Activated CD8-positive, alpha-beta T cell treated with anti-CD3 and anti-CD28 coated beads for 36 hours (primary cell): ENCODE results near the gene ATP6V1C2. TPM values are rescaled to one million over a fixed set of nuclear protein-coding genes. Genes with fewer than 3 reads are reported as not detected.

Experiments
- ATAC-seq: fragments of 200-7000 bp; cut with Tn5 transposase; one replicate; pipeline ENCODE4 v1.10.0; 2021; ENCODE audit warnings: mild to moderate bottlenecking, moderate library complexity
- CTCF ChIA-PET: fragments of 350-600 bp; sonication (Branson Sonifier 250); formaldehyde crosslinking; loops from one replicate; lab custom pipeline; 2021; ENCODE audit warnings: antibody characterized with exemption; lab: Charles Lee
- POLR2A ChIA-PET: fragments of 350-600 bp; sonication (Branson Sonifier 250); formaldehyde crosslinking; loops from one replicate; lab custom pipeline; 2021; ENCODE audit warnings: antibody characterized with exemption; lab: Charles Lee
- DNase-seq: peaks from one replicate; pipeline ENCODE4 v3.0.0-alpha.2; 2020
- H3K27ac Mint-ChIP-seq: one replicate; pipeline ENCODE4 v1.8.0; 2021; ENCODE audit warnings: mild to moderate bottlenecking, mixed read lengths
- H3K27me3 Mint-ChIP-seq: one replicate; pipeline ENCODE4 v1.8.0; 2021; ENCODE audit warnings: mixed read lengths
- H3K36me3 Mint-ChIP-seq: one replicate; pipeline ENCODE4 v1.8.0; 2021; ENCODE audit warnings: low read depth, mixed read lengths
- H3K4me1 Mint-ChIP-seq: one replicate; pipeline ENCODE4 v1.8.0; 2021; ENCODE audit warnings: low read depth, mixed read lengths
- H3K4me3 Mint-ChIP-seq: one replicate; pipeline ENCODE4 v1.8.0; 2021; ENCODE audit warnings: mild to moderate bottlenecking, moderate library complexity, mixed read lengths
- H3K9me3 Mint-ChIP-seq: one replicate; pipeline ENCODE4 v1.8.0; 2021; ENCODE audit warnings: mixed read lengths
- CTCF ChIP-seq: fragments of 200-600 bp; IDR thresholded peaks from one replicate; pipeline ENCODE4 v1.8.0; 2022; ENCODE audit warnings: antibody characterized with exemption, mild to moderate bottlenecking
- intact Hi-C: fragments of 100-400 bp; cut with micrococcal nuclease; formaldehyde crosslinking; loops from one replicate; pipeline ENCODE4 v1.10.0; 2022
- total RNA-seq, 2 experiments: library from RNA; stranded (reverse); gene quantifications; one replicate each; pipeline ENCODE4 v1.2.3, GENCODE V29; 2021

Gene ATP6V1C2
- total RNA-seq, 2 experiments from 2014 or later = not detected

GRCh38 chr2:10774394-10774793, 53.0 kb downstream of the ATP6V1C2 start:
- H3K9me3 Mint-ChIP-seq = no peaks in the 10 kb centered on the region
- intact Hi-C loops = no loop called here
- TF ChIP-seq CTCF = no peak
- no peaks in the 10 kb centered on the region for H3K27me3 Mint-ChIP-seq
- ChIA-PET POLR2A (no interaction called here), CTCF (no interaction called here)
- no peaks in the 10 kb centered on the region for H3K36me3 Mint-ChIP-seq
- no peak for ATAC-seq
- no peak for DNase-seq
- no peak overlapping the region for H3K27ac Mint-ChIP-seq
- H3K4me1 Mint-ChIP-seq = no peaks in the 10 kb centered on the region
- H3K4me3 Mint-ChIP-seq = no peak overlapping the region

GRCh38 chr2:10775021-10775780, 53.8 kb downstream of the ATP6V1C2 start:
- Mint-ChIP-seq H3K9me3 (no peaks in the 10 kb centered on the region), H3K4me3 (no peak overlapping the region), H3K27me3 (no peaks in the 10 kb centered on the region), H3K4me1 (no peaks in the 10 kb centered on the region), H3K36me3 (peaks cover 5% of the 10 kb centered on the region), H3K27ac (no peak overlapping the region)
- ATAC-seq (no peak), DNase-seq (no peak)
- CTCF ChIA-PET = interaction anchor here (1.4 kb wide), 1 partner anchor 11 kb away, joined by 3 read pairs; no protein-coding TSS in a partner anchor
- POLR2A ChIA-PET = no interaction called here
- intact Hi-C loops = no loop called here
- no peak for TF ChIP-seq CTCF

DNA sequence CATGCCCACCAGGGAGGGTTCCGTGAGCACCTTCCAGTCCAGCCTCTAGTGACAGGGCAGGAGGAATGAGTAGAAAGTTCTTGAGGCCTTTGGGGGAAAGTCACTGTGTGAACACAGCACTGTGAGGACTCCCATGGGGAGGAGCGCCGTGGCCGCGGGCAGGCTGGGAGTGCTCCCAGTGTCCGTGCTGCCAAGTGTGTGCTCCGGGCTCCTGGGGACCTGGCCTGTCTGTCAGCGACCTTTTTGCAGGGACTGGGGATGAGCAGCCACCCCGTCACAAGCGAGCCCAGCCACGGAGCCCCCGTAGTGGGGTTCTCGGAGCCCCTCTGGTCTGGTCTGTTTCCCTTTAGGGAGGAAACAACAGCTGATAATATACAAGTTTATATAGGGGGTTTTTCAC, 54.4 kb downstream of the ATP6V1C2 start:
- Mint-ChIP-seq H3K4me1 (no peaks in the 10 kb centered on the region), H3K27ac (no peak overlapping the region), H3K36me3 (peaks cover 7% of the 10 kb centered on the region), H3K27me3 (no peaks in the 10 kb centered on the region), H3K9me3 (no peaks in the 10 kb centered on the region), H3K4me3 (no peak overlapping the region)
- no peak for DNase-seq
- ATAC-seq = no peak
- no peak for TF ChIP-seq CTCF
- intact Hi-C loops = no loop called here
- POLR2A ChIA-PET = no interaction called here
- CTCF ChIA-PET = interaction anchor here (1.4 kb wide), 1 partner anchor 11 kb away, joined by 3 read pairs; no protein-coding TSS in a partner anchor

- CTCF ChIA-PET = interaction anchor here (1.4 kb wide), 1 partner anchor 10 kb away, joined by 3 read pairs; no protein-coding TSS in a partner anchor
- Mint-ChIP-seq H3K27ac (no peak overlapping the region), H3K4me3 (no peak overlapping the region), H3K27me3 (no peaks in the 10 kb centered on the region), H3K9me3 (no peaks in the 10 kb centered on the region), H3K36me3 (peaks cover 8% of the 10 kb centered on the region), H3K4me1 (no peaks in the 10 kb centered on the region)
- POLR2A ChIA-PET = interaction anchor here (0.6 kb wide), 1 partner anchor 118 kb away, joined by 3 read pairs; no protein-coding TSS in a partner anchor
- no peak for TF ChIP-seq CTCF
- intact Hi-C loops = no loop called here
- ATAC-seq (no peak), DNase-seq (no peak)
Observed at GRCh38 chr2:10776231-10776977, 55.0 kb downstream of the ATP6V1C2 start.
